ENCODE results near the gene ITPR1. TPM values are rescaled to one million over a fixed set of nuclear protein-coding genes. Genes with fewer than 3 reads are reported as not detected.

Gene ITPR1
- total RNA-seq, 1 experiment from 2014 or later, result 8.7 TPM

DNA sequence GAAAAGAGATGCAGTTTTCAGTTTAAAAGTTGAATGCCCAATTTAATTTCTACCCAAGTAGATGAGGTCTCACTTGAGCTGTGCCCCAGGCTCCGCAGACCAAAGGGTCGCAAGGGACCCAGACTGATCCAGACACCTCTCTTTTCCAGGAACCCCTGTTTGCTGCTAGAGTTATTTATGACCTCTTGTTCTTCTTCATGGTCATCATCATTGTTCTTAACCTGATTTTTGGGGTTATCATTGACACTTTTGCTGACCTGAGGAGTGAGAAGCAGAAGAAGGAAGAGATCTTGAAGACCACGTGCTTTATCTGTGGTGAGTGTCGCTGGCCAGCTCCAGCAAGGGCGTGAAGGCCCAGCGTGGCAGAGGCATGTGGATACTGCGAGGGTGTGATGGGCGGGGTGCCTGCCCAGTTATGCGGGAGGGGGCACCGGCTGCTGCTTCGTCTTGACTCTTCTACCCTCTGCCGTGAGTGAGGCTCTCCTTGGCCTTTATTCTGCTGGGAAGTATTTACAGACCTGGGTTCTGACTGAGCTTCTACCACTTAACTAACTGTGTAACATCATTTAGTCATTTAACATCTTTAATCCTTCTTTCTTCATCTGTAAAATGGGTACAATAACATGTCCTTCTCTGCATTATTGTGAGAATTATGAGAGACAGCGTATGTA is 321.9 kb downstream of the ITPR1 start:
- CTCF ChIA-PET, result interaction anchor here (0.6 kb wide), 1 partner anchor 92 kb away, joined by 3 read pairs; no protein-coding TSS in a partner anchor
- H3K4me1 ChIP-seq (ENCODE audit: control insufficient read depth, insufficient read depth, low read length), result no peaks in the 10 kb centered on the region
- POLR2A ChIA-PET, result no interaction called here
- TF ChIP-seq TCF7L2 (IDR thresholded peaks at IDR 0.05; ENCODE audit: low read depth, low read length), result no peak
- TF ChIP-seq, protein P1, sequence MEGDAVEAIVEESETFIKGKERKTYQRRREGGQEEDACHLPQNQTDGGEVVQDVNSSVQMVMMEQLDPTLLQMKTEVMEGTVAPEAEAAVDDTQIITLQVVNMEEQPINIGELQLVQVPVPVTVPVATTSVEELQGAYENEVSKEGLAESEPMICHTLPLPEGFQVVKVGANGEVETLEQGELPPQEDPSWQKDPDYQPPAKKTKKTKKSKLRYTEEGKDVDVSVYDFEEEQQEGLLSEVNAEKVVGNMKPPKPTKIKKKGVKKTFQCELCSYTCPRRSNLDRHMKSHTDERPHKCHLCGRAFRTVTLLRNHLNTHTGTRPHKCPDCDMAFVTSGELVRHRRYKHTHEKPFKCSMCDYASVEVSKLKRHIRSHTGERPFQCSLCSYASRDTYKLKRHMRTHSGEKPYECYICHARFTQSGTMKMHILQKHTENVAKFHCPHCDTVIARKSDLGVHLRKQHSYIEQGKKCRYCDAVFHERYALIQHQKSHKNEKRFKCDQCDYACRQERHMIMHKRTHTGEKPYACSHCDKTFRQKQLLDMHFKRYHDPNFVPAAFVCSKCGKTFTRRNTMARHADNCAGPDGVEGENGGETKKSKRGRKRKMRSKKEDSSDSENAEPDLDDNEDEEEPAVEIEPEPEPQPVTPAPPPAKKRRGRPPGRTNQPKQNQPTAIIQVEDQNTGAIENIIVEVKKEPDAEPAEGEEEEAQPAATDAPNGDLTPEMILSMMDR (IDR thresholded peaks at IDR 0.05), result no peak
- no peak for TF ChIP-seq SIN3A (IDR thresholded peaks at IDR 0.05; ENCODE audit: borderline replicate concordance, insufficient read depth, low read depth, low read length)
- TF ChIP-seq POLR2AphosphoS5 (IDR thresholded peaks at IDR 0.05; ENCODE audit: low read depth, low read length), result no peak
- TF ChIP-seq, protein P2, sequence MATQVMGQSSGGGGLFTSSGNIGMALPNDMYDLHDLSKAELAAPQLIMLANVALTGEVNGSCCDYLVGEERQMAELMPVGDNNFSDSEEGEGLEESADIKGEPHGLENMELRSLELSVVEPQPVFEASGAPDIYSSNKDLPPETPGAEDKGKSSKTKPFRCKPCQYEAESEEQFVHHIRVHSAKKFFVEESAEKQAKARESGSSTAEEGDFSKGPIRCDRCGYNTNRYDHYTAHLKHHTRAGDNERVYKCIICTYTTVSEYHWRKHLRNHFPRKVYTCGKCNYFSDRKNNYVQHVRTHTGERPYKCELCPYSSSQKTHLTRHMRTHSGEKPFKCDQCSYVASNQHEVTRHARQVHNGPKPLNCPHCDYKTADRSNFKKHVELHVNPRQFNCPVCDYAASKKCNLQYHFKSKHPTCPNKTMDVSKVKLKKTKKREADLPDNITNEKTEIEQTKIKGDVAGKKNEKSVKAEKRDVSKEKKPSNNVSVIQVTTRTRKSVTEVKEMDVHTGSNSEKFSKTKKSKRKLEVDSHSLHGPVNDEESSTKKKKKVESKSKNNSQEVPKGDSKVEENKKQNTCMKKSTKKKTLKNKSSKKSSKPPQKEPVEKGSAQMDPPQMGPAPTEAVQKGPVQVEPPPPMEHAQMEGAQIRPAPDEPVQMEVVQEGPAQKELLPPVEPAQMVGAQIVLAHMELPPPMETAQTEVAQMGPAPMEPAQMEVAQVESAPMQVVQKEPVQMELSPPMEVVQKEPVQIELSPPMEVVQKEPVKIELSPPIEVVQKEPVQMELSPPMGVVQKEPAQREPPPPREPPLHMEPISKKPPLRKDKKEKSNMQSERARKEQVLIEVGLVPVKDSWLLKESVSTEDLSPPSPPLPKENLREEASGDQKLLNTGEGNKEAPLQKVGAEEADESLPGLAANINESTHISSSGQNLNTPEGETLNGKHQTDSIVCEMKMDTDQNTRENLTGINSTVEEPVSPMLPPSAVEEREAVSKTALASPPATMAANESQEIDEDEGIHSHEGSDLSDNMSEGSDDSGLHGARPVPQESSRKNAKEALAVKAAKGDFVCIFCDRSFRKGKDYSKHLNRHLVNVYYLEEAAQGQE (IDR thresholded peaks at IDR 0.05; ENCODE audit: insufficient read depth in 1 of 2, low read depth in 2 of 2, low read length in 1 of 2), result no peak
- ATAC-seq, result no peak
- no peak overlapping the region for H3K27ac ChIP-seq (ENCODE audit: low read length)
- intact Hi-C loops (cut with micrococcal nuclease; ENCODE audit: unreplicated experiment) (no loop called here), in situ Hi-C loops (cut with HindIII; ENCODE audit: low pct_unique_long_range_greater_than_20kb, low sequenced_read_pairs) (no loop called here)
- H3K9me3 ChIP-seq (ENCODE audit: control insufficient read depth, insufficient read depth, low read depth, low read length), result 0 out of 2 replicates have a peak, but pooled peaks cover 3% of the 10 kb centered on the region
- BruUV-seq (replicated peaks), result no TSS peak
- no peak for DNase-seq (ENCODE audit: low read depth, low spot score)
- no peaks in the 10 kb centered on the region for H3K27me3 ChIP-seq (ENCODE audit: control insufficient read depth, insufficient read depth, low read length)
- no peak overlapping the region for H3K4me3 ChIP-seq (ENCODE audit: low read depth in 2 of 2, low read length in 2 of 2)
- no peaks in the 10 kb centered on the region for H3K36me3 ChIP-seq (ENCODE audit: control insufficient read depth, insufficient read depth, low read length)

DNA sequence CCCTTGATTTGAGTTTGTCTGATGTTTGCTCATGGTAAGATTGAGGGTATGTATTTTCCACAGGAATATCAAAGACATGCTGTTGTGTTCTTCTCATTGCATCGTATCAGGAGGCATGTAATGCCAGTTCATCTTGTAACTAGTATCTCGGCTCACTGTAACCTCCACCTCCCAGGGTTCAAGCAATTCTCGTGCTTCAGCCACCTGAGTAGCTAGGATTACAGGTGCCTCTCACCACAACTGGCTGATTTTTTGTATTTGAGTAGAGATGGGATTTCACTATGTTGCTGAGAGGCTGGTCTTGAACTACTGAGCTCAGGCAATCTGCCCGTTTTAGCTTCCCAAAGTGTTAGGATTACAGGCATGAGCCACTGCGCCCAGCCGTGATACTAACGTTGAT is 323.2 kb downstream of the ITPR1 start:
- intact Hi-C loops (cut with micrococcal nuclease; ENCODE audit: unreplicated experiment), result no loop called here
- H3K4me3 ChIP-seq (ENCODE audit: low read depth in 2 of 2, low read length in 2 of 2), result no peak overlapping the region
- ChIA-PET POLR2A (no interaction called here), CTCF (no interaction called here)
- TF ChIP-seq SIN3A (IDR thresholded peaks at IDR 0.05; ENCODE audit: borderline replicate concordance, insufficient read depth, low read depth, low read length) (no peak), POLR2AphosphoS5 (IDR thresholded peaks at IDR 0.05; ENCODE audit: low read depth, low read length) (no peak), TCF7L2 (IDR thresholded peaks at IDR 0.05; ENCODE audit: low read depth, low read length) (no peak)
- TF ChIP-seq, protein P2 (IDR thresholded peaks at IDR 0.05; ENCODE audit: insufficient read depth in 1 of 2, low read depth in 2 of 2, low read length in 1 of 2), result no peak
- TF ChIP-seq, protein P1 (IDR thresholded peaks at IDR 0.05), result no peak
- no peak overlapping the region for H3K27ac ChIP-seq (ENCODE audit: low read length)
- no TSS peak for BruUV-seq (replicated peaks)
- H3K4me1 ChIP-seq (ENCODE audit: control insufficient read depth, insufficient read depth, low read length), result no peaks in the 10 kb centered on the region
- no peaks in the 10 kb centered on the region for H3K27me3 ChIP-seq (ENCODE audit: control insufficient read depth, insufficient read depth, low read length)
- ATAC-seq (no peak), DNase-seq (ENCODE audit: low read depth, low spot score) (no peak)
- H3K36me3 ChIP-seq (ENCODE audit: control insufficient read depth, insufficient read depth, low read length), result no peaks in the 10 kb centered on the region
- H3K9me3 ChIP-seq (ENCODE audit: control insufficient read depth, insufficient read depth, low read depth, low read length), result 0 out of 2 replicates have a peak, but pooled peaks cover 3% of the 10 kb centered on the region
- in situ Hi-C loops (cut with HindIII; ENCODE audit: low pct_unique_long_range_greater_than_20kb, low sequenced_read_pairs), result no loop called here

Measured in Panc1 (cell line).